CD4-positive, alpha-beta T cell treated with Interleukin-21 for 1 hour (primary cell): ENCODE measurements around the gene RCC2.

Source experiments
- DNase-seq: peaks from one replicate; pipeline ENCODE4 v3.0.0-alpha.2; 2020

The RCC2 gene

DNA sequence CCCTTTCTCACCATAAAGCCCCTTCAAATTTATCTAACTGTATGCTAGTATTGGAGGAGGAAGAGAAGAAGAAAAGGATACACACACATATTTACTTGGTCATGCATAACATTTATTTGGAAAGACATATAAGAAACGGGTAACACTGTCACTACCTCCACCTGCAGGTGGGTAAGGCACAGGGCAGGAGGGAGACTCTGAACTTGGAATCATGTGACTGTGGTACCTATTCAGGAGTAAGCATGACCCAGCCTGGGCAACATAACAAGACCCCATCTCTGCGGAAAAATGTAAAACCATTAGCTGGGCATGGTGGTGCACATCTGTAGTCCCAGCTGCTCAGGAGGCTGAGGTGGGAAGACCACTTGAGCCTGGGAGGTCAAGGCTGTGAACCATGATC is 68.9 kb downstream of the RCC2 start:
- DNase-seq = no peak

- DNase-seq = no peak
These were observed 70.0 kb downstream of the RCC2 start for GRCh38 chr1:17369466-17369865.

DNA sequence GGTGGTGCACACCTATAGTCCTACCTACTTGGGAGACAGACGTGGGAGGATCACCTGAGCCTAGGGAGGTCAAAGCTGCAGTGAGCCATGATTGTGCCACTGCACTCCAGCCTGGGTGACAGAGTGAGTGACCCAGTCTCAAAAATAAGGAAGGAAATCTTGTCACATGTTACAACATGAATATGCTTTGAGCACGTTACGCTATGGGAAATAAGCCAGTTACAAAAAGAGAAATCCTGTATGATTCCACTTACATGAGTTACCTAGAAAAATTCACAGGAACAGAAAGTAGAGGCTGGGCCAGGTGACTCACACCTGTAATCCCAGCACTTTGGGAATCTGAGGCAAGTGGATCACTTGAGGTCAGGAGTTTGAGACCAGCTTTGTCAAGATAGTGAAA is 74.2 kb downstream of the RCC2 start:
- DNase-seq = no peak

GRCh38 chr1:17363771-17364170 is 75.7 kb downstream of the RCC2 start:
- DNase-seq = no peak

DNA sequence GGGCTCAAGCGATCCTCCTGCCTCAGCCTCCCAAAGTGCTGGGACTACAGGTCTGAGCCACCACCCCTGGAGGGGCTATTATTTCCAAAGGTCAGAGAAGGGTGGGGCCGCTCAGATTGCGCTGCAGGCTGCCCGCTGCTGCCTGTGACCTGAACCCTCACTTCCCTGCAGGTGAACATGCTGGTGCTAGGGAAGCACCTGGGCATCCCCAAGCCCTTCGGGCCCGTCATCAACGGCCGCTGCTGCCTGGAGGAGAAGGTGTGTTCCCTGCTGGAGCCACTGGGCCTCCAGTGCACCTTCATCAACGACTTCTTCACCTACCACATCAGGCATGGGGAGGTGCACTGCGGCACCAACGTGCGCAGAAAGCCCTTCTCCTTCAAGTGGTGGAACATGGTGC is 76.1 kb downstream of the RCC2 start:
- no peak for DNase-seq

GRCh38 chr1:17361687-17362086 is 77.8 kb downstream of the RCC2 start:
- DNase-seq = no peak

DNA sequence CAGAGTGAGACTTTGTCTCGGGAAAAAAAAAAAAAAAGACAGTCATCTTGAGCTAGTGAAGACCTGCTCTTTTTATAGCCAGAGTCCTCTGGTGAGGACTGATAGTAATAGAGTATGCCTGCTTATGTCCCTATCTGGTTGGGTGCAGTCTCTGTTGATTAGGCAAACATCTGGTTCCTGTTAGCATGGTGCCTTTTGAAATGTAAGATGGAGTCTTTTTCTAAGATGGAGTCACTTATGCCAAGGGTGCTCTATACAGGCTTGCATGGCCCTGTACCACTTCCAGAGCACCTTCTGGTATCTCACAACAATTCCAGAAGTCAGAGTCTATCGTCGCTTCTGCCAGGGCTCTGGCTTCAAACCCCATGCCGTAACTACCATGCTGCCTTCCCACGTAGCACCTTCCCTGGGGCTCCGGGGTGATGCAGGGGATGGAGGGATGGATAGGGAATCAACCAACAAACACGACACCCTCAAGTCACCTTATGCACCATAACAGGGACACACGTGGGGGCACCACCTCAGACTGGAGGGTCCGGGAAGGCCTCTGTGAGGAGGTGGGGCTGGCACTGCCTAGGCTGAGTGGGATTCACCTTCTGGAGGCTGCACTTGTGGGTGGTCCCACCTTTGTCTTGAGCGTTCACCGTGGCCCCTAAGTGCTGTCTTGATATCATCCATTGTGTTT is 79.1 kb downstream of the RCC2 start:
- no peak for DNase-seq

- DNase-seq = no peak
These were observed 79.7 kb downstream of the RCC2 start for GRCh38 chr1:17359808-17360207.

DNA sequence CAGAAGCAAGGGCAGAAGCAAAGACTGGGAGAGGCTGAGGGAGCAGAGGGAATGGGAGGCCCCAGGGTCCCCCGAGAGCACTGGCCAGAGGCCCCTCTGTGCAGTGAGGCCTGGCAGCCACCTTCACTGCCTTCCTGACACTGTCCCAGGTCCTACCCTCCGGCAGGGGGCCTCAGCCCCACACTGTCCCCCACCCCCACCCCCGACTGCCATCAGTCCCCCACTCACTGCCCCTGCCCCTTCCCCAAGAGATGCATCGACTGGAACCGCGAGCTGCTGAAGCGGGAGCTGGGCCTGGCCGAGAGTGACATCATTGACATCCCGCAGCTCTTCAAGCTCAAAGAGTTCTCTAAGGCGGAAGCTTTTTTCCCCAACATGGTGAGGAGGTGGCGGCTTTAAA is 80.4 kb downstream of the RCC2 start:
- DNase-seq = no peak

DNA sequence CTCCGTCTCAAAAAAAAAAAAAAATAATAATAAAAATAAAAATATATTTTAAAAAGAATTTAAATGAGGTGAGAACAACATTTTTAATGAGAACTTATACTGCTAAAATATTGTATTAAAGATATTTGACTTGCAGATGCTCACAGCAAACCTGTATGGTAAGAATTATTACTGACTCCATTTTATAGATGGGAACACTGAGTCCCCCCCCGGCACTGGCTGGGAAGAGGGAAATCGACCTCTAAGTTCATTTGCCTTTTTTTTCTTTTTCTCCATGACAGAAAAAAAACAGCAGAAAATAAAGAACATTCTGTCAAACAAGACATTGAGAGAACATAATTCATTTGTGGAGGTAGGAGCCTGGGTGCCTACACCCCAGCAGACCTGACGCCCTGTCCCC is 80.9 kb downstream of the RCC2 start:
- no peak for DNase-seq
